SK-N-SH treated with all-trans-retinoic acid at 6 μM for 48 hours (cell line): ENCODE measurements around the gene WNT5A.

Experiments
- ATAC-seq: fragments of 200-7000 bp; cut with Tn5 transposase; 3 replicates; pipeline ENCODE4 v1.9.1; 2020; ENCODE audit warnings: mild to moderate bottlenecking, moderate library complexity
- ARNTL ChIP-seq: fragments of 450-650 bp; formaldehyde crosslinking; IDR thresholded peaks from 2 replicates; pipeline ENCODE4 v1.5.0; 2020; ENCODE audit warnings: low read depth, mild to moderate bottlenecking, moderate library complexity, borderline replicate concordance
- BACH2 ChIP-seq: fragments of 250-450 bp; sonication (Bioruptor Pico); IDR thresholded peaks from 2 replicates; pipeline ENCODE4 v1.9.0; 2021; ENCODE audit warnings: mild to moderate bottlenecking, borderline replicate concordance
- CREB5 ChIP-seq: fragments of 250-450 bp; sonication (Bioruptor Pico); IDR thresholded peaks from 2 replicates; pipeline ENCODE4 v1.5.1; 2020; ENCODE audit warnings: low read depth, mild to moderate bottlenecking, moderate library complexity
- CSDC2 ChIP-seq: fragments of 250-450 bp; sonication (Bioruptor Pico); IDR thresholded peaks from 2 replicates; pipeline ENCODE4 v1.5.0; 2020; ENCODE audit warnings: mild to moderate bottlenecking, moderate library complexity
- CSRNP3 ChIP-seq: fragments of 250-450 bp; sonication (Bioruptor Pico); IDR thresholded peaks from 2 replicates; pipeline ENCODE4 v1.5.1; 2021; ENCODE audit warnings: mild to moderate bottlenecking, moderate library complexity
- ESRRG ChIP-seq: fragments of 250-450 bp; sonication (Bioruptor Pico); IDR thresholded peaks from 2 replicates; pipeline ENCODE4 v1.6.1; 2021; ENCODE audit warnings: mild to moderate bottlenecking
- GLIS3 ChIP-seq: fragments of 250-450 bp; sonication (Bioruptor Pico); IDR thresholded peaks from 2 replicates; pipeline ENCODE4 v1.5.0; 2020; ENCODE audit warnings: mild to moderate bottlenecking, moderate library complexity
- ISL1 ChIP-seq: fragments of 250-450 bp; sonication (Bioruptor Pico); IDR thresholded peaks from 2 replicates; pipeline ENCODE4 v2.1.2; 2022; ENCODE audit warnings: mild to moderate bottlenecking, moderate library complexity
- OSR1 ChIP-seq: fragments of 250-450 bp; sonication (Bioruptor Pico); IDR thresholded peaks from 2 replicates; pipeline ENCODE4 v1.8.0; 2022; ENCODE audit warnings: moderate library complexity, mild to moderate bottlenecking, inconsistent platforms
- PATZ1 ChIP-seq: fragments of 250-450 bp; sonication (Bioruptor Pico); IDR thresholded peaks from 2 replicates; pipeline ENCODE4 v1.8.0; 2020; ENCODE audit warnings: mild to moderate bottlenecking, moderate library complexity, borderline replicate concordance
- PPARA ChIP-seq: fragments of 250-450 bp; sonication (Bioruptor Pico); IDR thresholded peaks from 2 replicates; pipeline ENCODE4 v1.5.0; 2020; ENCODE audit warnings: mild to moderate bottlenecking, borderline replicate concordance
- RARB ChIP-seq: fragments of 250-450 bp; sonication (Bioruptor Pico); IDR thresholded peaks from 2 replicates; pipeline ENCODE4 v1.8.0; 2021; ENCODE audit warnings: mild to moderate bottlenecking, moderate library complexity
- TCF4 ChIP-seq: fragments of 250-450 bp; sonication (Bioruptor Pico); IDR thresholded peaks from 2 replicates; pipeline ENCODE4 v1.8.0; 2021; ENCODE audit warnings: mild to moderate bottlenecking, moderate library complexity, borderline replicate concordance
- TOX ChIP-seq: fragments of 250-450 bp; sonication (Bioruptor Pico); IDR thresholded peaks from 2 replicates; pipeline ENCODE4 v1.8.0; 2021; ENCODE audit warnings: mild to moderate bottlenecking, moderate library complexity, borderline replicate concordance
- ZC3H10 ChIP-seq: fragments of 250-450 bp; sonication (Bioruptor Pico); IDR thresholded peaks from 2 replicates; pipeline ENCODE4 v1.5.1; 2021; ENCODE audit warnings: mild to moderate bottlenecking, moderate library complexity
- ZFP3 ChIP-seq: fragments of 250-450 bp; sonication (Bioruptor Pico); IDR thresholded peaks from 2 replicates; pipeline ENCODE4 v1.5.0; 2020; ENCODE audit warnings: mild to moderate bottlenecking, moderate library complexity
- ZFP30 ChIP-seq: fragments of 450-650 bp; formaldehyde crosslinking; IDR thresholded peaks from 2 replicates; pipeline ENCODE4 v1.5.0; 2022; ENCODE audit warnings: mild to moderate bottlenecking, moderate library complexity
- ZNF565 ChIP-seq: fragments of 450-650 bp; formaldehyde crosslinking; conservative IDR thresholded peaks from 2 replicates; pipeline ENCODE4 v1.5.0; 2020; ENCODE audit warnings: low read depth, mild to moderate bottlenecking, moderate library complexity
- ZNF70 ChIP-seq: fragments of 450-650 bp; formaldehyde crosslinking; IDR thresholded peaks from 2 replicates; pipeline ENCODE4 v1.5.0; 2020; ENCODE audit warnings: mild to moderate bottlenecking, moderate library complexity
- ZNF8 ChIP-seq: fragments of 450-650 bp; formaldehyde crosslinking; IDR thresholded peaks from 2 replicates; pipeline ENCODE4 v1.5.0; 2020; ENCODE audit warnings: mild to moderate bottlenecking, moderate library complexity
- TF ChIP-seq, protein P1 (sequence below): fragments of 250-450 bp; sonication (Bioruptor Pico); IDR thresholded peaks from 2 replicates; pipeline ENCODE4 v1.8.0; 2021; ENCODE audit warnings: low read depth, mild to moderate bottlenecking, moderate library complexity, borderline replicate concordance
- TF ChIP-seq, protein P2 (sequence below): fragments of 250-450 bp; sonication (Bioruptor Pico); IDR thresholded peaks from 2 replicates; pipeline ENCODE4 v1.5.0; 2020; ENCODE audit warnings: mild to moderate bottlenecking, moderate library complexity

WNT5A gene

GRCh38 chr3:55486857-55487380 lies at the start of gene WNT5A:
TSS of gene WNT5A (minus strand) at chr3:55487306. CDS start at chr3:55486985, 321 bp downstream.
- TF ChIP-seq CSDC2 (CRISPR knock-in tag) (no peak), ZFP30 (CRISPR knock-in tag) (no peak), PPARA (no peak), OSR1 (CRISPR knock-in tag) (no peak), ZNF70 (CRISPR knock-in tag) (no peak), TCF4 (CRISPR knock-in tag) (no peak), ZFP3 (CRISPR knock-in tag) (no peak), CREB5 (CRISPR knock-in tag) (no peak), ESRRG (CRISPR knock-in tag) (no peak), PATZ1 (CRISPR knock-in tag) (no peak), ZNF565 (CRISPR knock-in tag) (no peak), BACH2 (CRISPR knock-in tag) (no peak), RARB (CRISPR knock-in tag) (no peak), TOX (no peak)
- TF ChIP-seq, protein P1, sequence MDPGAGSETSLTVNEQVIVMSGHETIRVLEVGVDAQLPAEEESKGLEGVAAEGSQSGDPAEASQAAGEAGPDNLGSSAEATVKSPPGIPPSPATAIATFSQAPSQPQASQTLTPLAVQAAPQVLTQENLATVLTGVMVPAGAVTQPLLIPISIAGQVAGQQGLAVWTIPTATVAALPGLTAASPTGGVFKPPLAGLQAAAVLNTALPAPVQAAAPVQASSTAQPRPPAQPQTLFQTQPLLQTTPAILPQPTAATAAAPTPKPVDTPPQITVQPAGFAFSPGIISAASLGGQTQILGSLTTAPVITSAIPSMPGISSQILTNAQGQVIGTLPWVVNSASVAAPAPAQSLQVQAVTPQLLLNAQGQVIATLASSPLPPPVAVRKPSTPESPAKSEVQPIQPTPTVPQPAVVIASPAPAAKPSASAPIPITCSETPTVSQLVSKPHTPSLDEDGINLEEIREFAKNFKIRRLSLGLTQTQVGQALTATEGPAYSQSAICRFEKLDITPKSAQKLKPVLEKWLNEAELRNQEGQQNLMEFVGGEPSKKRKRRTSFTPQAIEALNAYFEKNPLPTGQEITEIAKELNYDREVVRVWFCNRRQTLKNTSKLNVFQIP (CRISPR knock-in tag): no peak
- peak; percentile 31 for ATAC-seq

- ATAC-seq: no peak
- TF ChIP-seq ZFP30 (CRISPR knock-in tag): no peak
- no peak for TF ChIP-seq GLIS3 (CRISPR knock-in tag)
- no peak for TF ChIP-seq ZNF8 (CRISPR knock-in tag)
- no peak for TF ChIP-seq PPARA
- TF ChIP-seq ZFP3 (CRISPR knock-in tag): no peak
- TF ChIP-seq, protein P1 (CRISPR knock-in tag): no peak
- TF ChIP-seq, protein P2, sequence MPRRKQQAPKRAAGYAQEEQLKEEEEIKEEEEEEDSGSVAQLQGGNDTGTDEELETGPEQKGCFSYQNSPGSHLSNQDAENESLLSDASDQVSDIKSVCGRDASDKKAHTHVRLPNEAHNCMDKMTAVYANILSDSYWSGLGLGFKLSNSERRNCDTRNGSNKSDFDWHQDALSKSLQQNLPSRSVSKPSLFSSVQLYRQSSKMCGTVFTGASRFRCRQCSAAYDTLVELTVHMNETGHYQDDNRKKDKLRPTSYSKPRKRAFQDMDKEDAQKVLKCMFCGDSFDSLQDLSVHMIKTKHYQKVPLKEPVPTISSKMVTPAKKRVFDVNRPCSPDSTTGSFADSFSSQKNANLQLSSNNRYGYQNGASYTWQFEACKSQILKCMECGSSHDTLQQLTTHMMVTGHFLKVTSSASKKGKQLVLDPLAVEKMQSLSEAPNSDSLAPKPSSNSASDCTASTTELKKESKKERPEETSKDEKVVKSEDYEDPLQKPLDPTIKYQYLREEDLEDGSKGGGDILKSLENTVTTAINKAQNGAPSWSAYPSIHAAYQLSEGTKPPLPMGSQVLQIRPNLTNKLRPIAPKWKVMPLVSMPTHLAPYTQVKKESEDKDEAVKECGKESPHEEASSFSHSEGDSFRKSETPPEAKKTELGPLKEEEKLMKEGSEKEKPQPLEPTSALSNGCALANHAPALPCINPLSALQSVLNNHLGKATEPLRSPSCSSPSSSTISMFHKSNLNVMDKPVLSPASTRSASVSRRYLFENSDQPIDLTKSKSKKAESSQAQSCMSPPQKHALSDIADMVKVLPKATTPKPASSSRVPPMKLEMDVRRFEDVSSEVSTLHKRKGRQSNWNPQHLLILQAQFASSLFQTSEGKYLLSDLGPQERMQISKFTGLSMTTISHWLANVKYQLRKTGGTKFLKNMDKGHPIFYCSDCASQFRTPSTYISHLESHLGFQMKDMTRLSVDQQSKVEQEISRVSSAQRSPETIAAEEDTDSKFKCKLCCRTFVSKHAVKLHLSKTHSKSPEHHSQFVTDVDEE (CRISPR knock-in tag): no peak
- no peak for TF ChIP-seq TOX
- no peak for TF ChIP-seq ZNF565 (CRISPR knock-in tag)
- no peak for TF ChIP-seq ZC3H10 (CRISPR knock-in tag)
- no peak for TF ChIP-seq ISL1 (CRISPR knock-in tag)
- TF ChIP-seq ESRRG (CRISPR knock-in tag): no peak
- no peak for TF ChIP-seq OSR1 (CRISPR knock-in tag)
- TF ChIP-seq ZNF70 (CRISPR knock-in tag): no peak
- no peak for TF ChIP-seq RARB (CRISPR knock-in tag)
- no peak for TF ChIP-seq ARNTL (CRISPR knock-in tag)
- TF ChIP-seq PATZ1 (CRISPR knock-in tag): no peak
- TF ChIP-seq CSRNP3 (CRISPR knock-in tag): no peak
- TF ChIP-seq CREB5 (CRISPR knock-in tag): no peak
- TF ChIP-seq CSDC2 (CRISPR knock-in tag): no peak
Measured at GRCh38 chr3:55534876-55535275, 47.8 kb upstream of the WNT5A start.
